Tibial artery (tissue), 4 donors: ENCODE results near the gene PPOX.

ENCODE experiments used
- DNase-seq, 2 donors: peaks; one replicate each; pipeline ENCODE4 v3.0.0-alpha.2; 2019
- H3K27ac ChIP-seq, 2 donors: fragments of 200-600 bp; sonication (generic) in 1 of 2; 1 replicate in 1 of 2; 2 replicates in 1 of 2; pipeline ENCODE4 v1.5.1; 2018 to 2019; ENCODE audit warnings: mild to moderate bottlenecking in 1 of 2
- H3K27me3 ChIP-seq, 2 donors: fragments of 200-600 bp; sonication (generic) in 1 of 2; one replicate each; pipeline versions ENCODE4 v1.5.1 to v1.6.0; 2016 to 2019
- H3K36me3 ChIP-seq, 3 donors: fragments of 200-600 bp; sonication (generic) in 2 of 3; one replicate each; pipeline ENCODE4 v1.5.1; 2016 to 2019; ENCODE audit warnings: mild to moderate bottlenecking in 2 of 3
- H3K4me1 ChIP-seq, 4 donors: fragments of 200-600 bp; sonication (generic) in 2 of 4; 1 replicate in 3 of 4; 2 replicates in 1 of 4; pipeline ENCODE4 v1.5.1; 2016 to 2019
- H3K4me3 ChIP-seq, 2 donors: fragments of 200-600 bp; sonication (generic) in 1 of 2; 1 replicate in 1 of 2; 2 replicates in 1 of 2; pipeline ENCODE4 v1.5.1; 2018 to 2019; ENCODE audit warnings: mild to moderate bottlenecking in 2 of 2
- H3K9me3 ChIP-seq, 3 donors: fragments of 200-600 bp; sonication (generic) in 1 of 3; one replicate each; pipeline ENCODE4 v1.5.1; 2016 to 2019
- CTCF ChIP-seq, 2 experiments: fragments of 200-600 bp in 1 of 2; fragments of 450-650 bp in 1 of 2; IDR thresholded peaks; one replicate each; pipeline ENCODE4 v1.5.1; 2017 to 2019; ENCODE audit warnings: antibody characterized with exemption in 2 of 2, mild to moderate bottlenecking in 1 of 2, moderate library complexity in 1 of 2
- intact Hi-C: fragments of 100-400 bp; cut with DNase I; formaldehyde crosslinking; loops from one replicate; pipeline ENCODE4 v1.15.0; 2023; ENCODE audit warnings: low total_unique reads

PPOX gene

GRCh38 chr1:161196111-161196510 lies 29.9 kb downstream of the PPOX start:
- Histone ChIP-seq H3K4me1 (peaks cover 0 to 44% (median 32%) of the 10 kb centered on the region in 4 donors), H3K36me3 (peaks cover 0 to 9% (median 1%) of the 10 kb centered on the region in 3 donors)

GRCh38 chr1:161196521-161197451 lies 30.6 kb downstream of the PPOX start:
- Histone ChIP-seq H3K4me3 (peak overlapping the region; percentile 32 to 46), H3K9me3 (no peaks in the 10 kb centered on the region), H3K36me3 (peaks cover 0 to 3% (median 0%) of the 10 kb centered on the region in 3 donors), H3K4me1 (peaks cover 3 to 50% (median 36%) of the 10 kb centered on the region in 4 donors), H3K27me3 (peaks cover 0 to 24% of the 10 kb centered on the region in 2 donors), H3K27ac (peak overlapping the region; percentile 87 to 93)
- TF ChIP-seq CTCF (IDR thresholded peaks at IDR 0.05) = no peak
- peak in 1 of 2 donors; percentile 40 for DNase-seq
- intact Hi-C loops = no loop called here

More at GRCh38 chr1:161196111-161196510, 29.9 kb downstream of the PPOX start:
- DNase-seq = peak in 1 of 2 donors; percentile 39
- Histone ChIP-seq H3K4me3 (peak overlapping the region; percentile 32 to 46), H3K9me3 (no peaks in the 10 kb centered on the region), H3K27me3 (peaks cover 0 to 24% of the 10 kb centered on the region in 2 donors), H3K27ac (no peak overlapping the region)
- no peak for TF ChIP-seq CTCF (IDR thresholded peaks at IDR 0.05)
- intact Hi-C loops = no loop called here

GRCh38 chr1:161197560-161198193 lies 31.5 kb downstream of the PPOX start:
- TF ChIP-seq CTCF (IDR thresholded peaks at IDR 0.05) = no peak

GRCh38 chr1:161198194-161198896 lies 32.1 kb downstream of the PPOX start:
- DNase-seq = peak in 1 of 2 donors; percentile 75
- TF ChIP-seq CTCF (IDR thresholded peaks at IDR 0.05) = no peak
- H3K4me1 ChIP-seq = peaks cover 7 to 55% (median 42%) of the 10 kb centered on the region in 4 donors
- peaks cover 0 to 24% of the 10 kb centered on the region in 2 donors for H3K27me3 ChIP-seq
- H3K4me3 ChIP-seq = peak overlapping the region; percentile 32 to 46
- H3K36me3 ChIP-seq = no peaks in the 10 kb centered on the region
- intact Hi-C loops = no loop called here
- peak overlapping the region; percentile 87 to 93 for H3K27ac ChIP-seq
- H3K9me3 ChIP-seq = no peaks in the 10 kb centered on the region

More at GRCh38 chr1:161197560-161198193, 31.5 kb downstream of the PPOX start:
- no peaks in the 10 kb centered on the region for H3K9me3 ChIP-seq
- intact Hi-C loops = no loop called here
- peak overlapping the region; percentile 87 to 93 for H3K27ac ChIP-seq
- no peak for DNase-seq
- H3K4me3 ChIP-seq = peak overlapping the region; percentile 32 to 46
- H3K36me3 ChIP-seq = no peaks in the 10 kb centered on the region
- peaks cover 0 to 24% of the 10 kb centered on the region in 2 donors for H3K27me3 ChIP-seq
- peaks cover 7 to 50% (median 36%) of the 10 kb centered on the region in 4 donors for H3K4me1 ChIP-seq

GRCh38 chr1:161198897-161199431 lies 32.7 kb downstream of the PPOX start, which contains the start of gene ADAMTS4:
ADAMTS4 (minus strand) TSS chr1:161199054; CDS start chr1:161198627, 427 bp downstream.
- H3K27me3 ChIP-seq = peaks cover 0 to 24% of the 10 kb centered on the region in 2 donors
- peak within 1 kb of the TSS; percentile 32 to 46 for H3K4me3 ChIP-seq
- H3K27ac ChIP-seq = peak within 1 kb of the TSS; percentile 87 to 93
- H3K9me3 ChIP-seq = no peaks in the 10 kb centered on the region
- no peaks in the 10 kb centered on the region for H3K36me3 ChIP-seq
- TF ChIP-seq CTCF (IDR thresholded peaks at IDR 0.05) = no peak
- DNase-seq = peak; percentile 56 to 62
- intact Hi-C loops = no loop called here
- peaks cover 7 to 60% (median 47%) of the 10 kb centered on the region in 4 donors for H3K4me1 ChIP-seq
